T-helper 2 cell treated with Interferon-gamma antibody and Interleukin-4, amounts not matched to agents 5 μg/mL and 100 μg/mL, for 36 hours (primary cell): ENCODE measurements around the gene JMJD1C.
"Not testable (repeated sequence)": the region's sequence is repeated elsewhere in the genome, so short reads cannot be mapped to it uniquely, and the experiment has no call there.

Experiments
- DNase-seq: peaks from one replicate; pipeline ENCODE4 v3.0.0; 2021; ENCODE audit warnings: low spot score
- H3K27ac Mint-ChIP-seq: one replicate; pipeline ENCODE4 v1.8.0; 2021; ENCODE audit warnings: mild to moderate bottlenecking, mixed read lengths
- H3K27me3 Mint-ChIP-seq: one replicate; pipeline ENCODE4 v1.8.0; 2021; ENCODE audit warnings: low read depth, mixed read lengths
- H3K36me3 Mint-ChIP-seq: one replicate; pipeline ENCODE4 v1.8.0; 2021; ENCODE audit warnings: low read depth, mixed read lengths
- H3K4me1 Mint-ChIP-seq: one replicate; pipeline ENCODE4 v1.8.0; 2021; ENCODE audit warnings: low read depth, mixed read lengths
- H3K4me3 Mint-ChIP-seq: one replicate; pipeline ENCODE4 v1.8.0; 2022; ENCODE audit warnings: mild to moderate bottlenecking, moderate library complexity, mixed read lengths
- H3K9me3 Mint-ChIP-seq: one replicate; pipeline ENCODE4 v1.8.0; 2021; ENCODE audit warnings: mixed read lengths

The JMJD1C gene

DNA sequence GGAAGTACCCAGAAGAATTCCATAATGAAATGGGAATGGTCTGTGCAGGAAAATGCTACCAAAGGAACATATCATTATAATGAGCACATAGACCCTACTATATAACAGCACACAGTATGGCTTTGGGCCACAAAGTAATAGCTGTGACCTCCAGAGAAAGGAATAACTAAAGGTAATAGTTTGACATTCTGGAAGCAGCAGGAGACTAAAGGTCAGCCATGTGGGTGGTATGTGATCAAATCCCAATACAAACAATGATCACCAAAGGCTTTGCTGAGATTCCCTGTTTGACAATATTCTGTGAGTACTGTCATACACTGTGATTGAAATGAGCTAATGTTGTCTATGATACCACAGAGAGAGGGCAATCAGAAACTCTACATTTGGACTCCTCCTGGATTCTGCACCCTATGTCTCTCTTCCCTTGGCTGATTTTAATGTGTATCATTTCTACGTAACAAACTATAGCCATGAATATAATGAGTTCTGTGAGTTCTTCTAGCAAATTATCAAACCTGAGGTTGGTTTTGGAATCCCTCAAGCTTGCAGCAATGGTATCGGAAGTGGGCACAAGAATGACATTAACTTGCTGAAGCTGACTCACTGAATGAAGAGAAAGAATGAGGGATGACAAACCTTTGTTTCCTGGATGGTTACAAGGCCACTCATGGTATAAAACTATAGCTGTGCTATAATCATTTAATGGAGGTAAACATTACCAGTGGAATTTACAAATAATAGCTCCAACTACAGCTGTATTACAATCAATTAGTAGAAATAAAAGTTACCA, 99.6 kb downstream of the JMJD1C start:
- DNase-seq: no peak
- H3K27me3 Mint-ChIP-seq: no peaks in the 10 kb centered on the region
- no peak overlapping the region for H3K4me3 Mint-ChIP-seq
- H3K27ac Mint-ChIP-seq: no peak overlapping the region
- H3K9me3 Mint-ChIP-seq: no peaks in the 10 kb centered on the region
- H3K36me3 Mint-ChIP-seq: peaks cover 1% of the 10 kb centered on the region
- no peaks in the 10 kb centered on the region for H3K4me1 Mint-ChIP-seq

DNA sequence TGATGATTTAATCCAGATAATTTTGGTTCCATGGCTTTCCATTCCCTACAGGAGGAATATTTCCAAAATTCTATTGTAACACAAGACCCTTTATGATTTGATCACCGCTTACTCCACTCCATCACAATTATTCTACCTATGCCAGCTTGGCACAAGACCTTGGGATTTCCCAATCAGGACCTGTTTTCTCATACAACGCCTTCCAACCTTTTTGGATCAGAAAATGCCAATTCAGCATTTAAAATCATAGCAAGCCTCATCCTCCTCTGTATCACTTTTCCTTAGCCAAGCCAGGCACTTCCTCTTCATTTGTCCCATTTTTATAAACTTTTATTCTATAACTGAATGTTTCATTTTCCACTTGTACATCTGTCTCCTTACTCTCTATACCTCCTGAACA, 100.9 kb downstream of the JMJD1C start:
- H3K4me3 Mint-ChIP-seq: no peak overlapping the region
- no peaks in the 10 kb centered on the region for H3K4me1 Mint-ChIP-seq
- H3K9me3 Mint-ChIP-seq: no peaks in the 10 kb centered on the region
- no peak overlapping the region for H3K27ac Mint-ChIP-seq
- H3K27me3 Mint-ChIP-seq: no peaks in the 10 kb centered on the region
- DNase-seq: no peak
- H3K36me3 Mint-ChIP-seq: peaks cover 1% of the 10 kb centered on the region

DNA sequence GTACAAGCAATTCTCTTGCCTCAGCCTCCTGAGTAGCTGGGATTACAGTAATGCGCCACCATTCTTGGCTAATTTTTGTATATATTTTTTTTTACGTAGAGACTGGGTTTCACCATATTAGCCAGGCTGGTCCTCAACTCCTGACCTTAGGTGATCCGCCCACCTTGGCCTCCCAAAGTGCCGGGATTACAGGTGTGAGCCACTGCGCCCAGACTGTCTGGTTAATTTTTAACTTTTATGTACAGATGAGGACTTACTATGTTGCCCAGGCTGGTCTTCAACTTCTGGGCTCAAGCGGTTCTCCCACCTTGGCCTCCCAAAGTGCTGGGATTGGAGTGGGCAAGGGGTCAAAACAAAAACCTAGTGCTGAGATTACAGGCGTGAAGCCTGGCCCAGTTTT, 101.8 kb downstream of the JMJD1C start:
- no peaks in the 10 kb centered on the region for H3K9me3 Mint-ChIP-seq
- H3K4me3 Mint-ChIP-seq: no peak overlapping the region
- H3K4me1 Mint-ChIP-seq: no peaks in the 10 kb centered on the region
- no peak for DNase-seq
- no peaks in the 10 kb centered on the region for H3K27me3 Mint-ChIP-seq
- no peak overlapping the region for H3K27ac Mint-ChIP-seq
- peaks cover 1% of the 10 kb centered on the region for H3K36me3 Mint-ChIP-seq

DNA sequence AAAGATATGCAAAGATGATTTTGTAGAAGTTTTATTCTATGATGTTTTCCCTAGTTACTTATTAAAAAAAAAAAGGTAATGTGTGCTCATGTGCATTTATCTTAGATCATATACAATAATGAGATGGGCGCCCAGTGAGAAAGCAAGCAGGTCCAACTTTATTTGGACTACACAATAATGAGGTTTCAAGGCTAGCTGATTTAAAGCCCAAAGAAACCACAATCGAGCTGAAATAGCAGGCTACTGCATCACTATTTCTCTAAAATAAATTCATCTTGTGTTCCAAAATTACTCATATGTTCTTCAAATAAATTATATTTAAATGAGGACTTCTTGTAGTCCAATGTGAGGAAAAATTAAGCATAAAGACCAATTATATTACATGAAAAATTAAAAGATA, 110.1 kb downstream of the JMJD1C start:
- Mint-ChIP-seq H3K4me3 (no peak overlapping the region), H3K36me3 (no peaks in the 10 kb centered on the region)
- no peak for DNase-seq

DNA sequence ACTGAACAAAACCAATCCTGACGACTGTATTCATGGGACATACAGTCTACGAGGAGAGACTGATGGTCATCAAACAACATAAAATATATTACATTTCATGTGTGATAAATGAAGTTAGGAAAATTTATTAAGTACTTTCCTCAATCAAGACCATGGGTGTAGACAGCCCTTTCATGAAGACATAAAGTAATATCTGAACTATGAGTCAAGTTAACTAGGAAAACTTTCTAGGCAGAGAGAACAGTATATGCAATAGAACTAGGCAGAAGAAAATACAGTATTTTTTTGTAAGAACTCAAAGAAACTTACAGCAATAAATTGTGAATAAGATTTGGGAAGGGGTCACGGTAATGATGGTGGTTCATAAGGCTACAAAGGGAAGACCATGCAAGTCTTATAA, 112.8 kb downstream of the JMJD1C start:
- H3K36me3 Mint-ChIP-seq: no peaks in the 10 kb centered on the region
- H3K4me1 Mint-ChIP-seq: peaks cover 14% of the 10 kb centered on the region
- no peak overlapping the region for H3K4me3 Mint-ChIP-seq
- no peak overlapping the region for H3K27ac Mint-ChIP-seq
- peaks cover 3% of the 10 kb centered on the region for H3K9me3 Mint-ChIP-seq
- DNase-seq: no peak
- no peaks in the 10 kb centered on the region for H3K27me3 Mint-ChIP-seq

More for the DNA sequence above, 110.1 kb downstream of the JMJD1C start:
- peaks cover 14% of the 10 kb centered on the region for H3K4me1 Mint-ChIP-seq
- no peaks in the 10 kb centered on the region for H3K27me3 Mint-ChIP-seq
- no peak overlapping the region for H3K27ac Mint-ChIP-seq
- peaks cover 3% of the 10 kb centered on the region for H3K9me3 Mint-ChIP-seq

DNA sequence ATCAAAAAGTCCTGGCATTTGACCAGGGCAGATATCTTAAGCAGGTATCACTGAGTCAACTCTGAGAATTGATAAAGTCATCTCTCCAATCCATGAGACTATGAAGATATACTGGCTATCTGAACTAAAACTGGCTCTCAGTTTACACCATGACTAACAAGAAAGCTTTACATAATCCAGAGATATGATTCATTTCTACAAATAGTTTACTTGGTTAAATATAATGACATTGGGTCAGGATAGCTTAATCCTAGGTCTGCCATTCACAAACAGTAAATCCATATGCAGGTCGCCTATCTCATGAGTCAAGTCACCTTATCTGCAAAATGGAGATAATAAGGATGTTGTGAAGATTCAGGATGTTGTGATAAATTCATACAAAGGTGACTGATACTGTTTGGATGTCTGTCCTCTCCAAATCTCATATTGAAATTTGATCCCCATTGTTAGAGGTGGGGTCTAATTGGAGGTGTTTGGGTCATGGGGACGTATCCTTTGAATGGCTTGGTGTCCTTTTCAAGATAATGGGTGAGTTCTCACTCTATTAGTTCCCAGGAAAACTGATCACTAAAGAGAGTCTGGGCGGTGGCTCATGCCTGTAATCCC, 117.4 kb downstream of the JMJD1C start:
- no peaks in the 10 kb centered on the region for H3K27me3 Mint-ChIP-seq
- H3K36me3 Mint-ChIP-seq: no peaks in the 10 kb centered on the region
- no peak for DNase-seq
- peaks cover 3% of the 10 kb centered on the region for H3K4me1 Mint-ChIP-seq
- H3K27ac Mint-ChIP-seq: no peak overlapping the region
- H3K4me3 Mint-ChIP-seq: no peak overlapping the region
- H3K9me3 Mint-ChIP-seq: peaks cover 3% of the 10 kb centered on the region

DNA sequence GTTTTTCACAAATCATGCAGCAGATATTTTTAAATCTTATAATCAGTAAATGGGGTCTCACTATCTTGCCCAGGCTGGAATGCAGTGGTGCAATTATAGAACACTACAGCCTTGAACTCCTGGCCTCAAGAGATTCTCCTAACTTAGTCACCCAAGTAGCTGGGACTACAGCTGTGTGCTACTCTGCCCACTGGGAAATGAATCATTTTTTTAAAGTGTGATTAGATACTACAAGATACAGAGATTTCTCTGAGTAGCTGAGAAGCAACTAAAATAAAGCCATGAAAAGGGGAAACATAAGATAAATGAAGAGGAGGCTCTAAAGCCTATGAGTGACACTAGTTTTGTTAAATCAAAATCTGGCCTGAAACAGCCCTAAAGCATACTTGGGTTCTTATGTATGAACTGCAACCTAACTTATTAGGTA, 119.7 kb downstream of the JMJD1C start:
- no peaks in the 10 kb centered on the region for H3K9me3 Mint-ChIP-seq
- H3K36me3 Mint-ChIP-seq: no peaks in the 10 kb centered on the region
- no peak overlapping the region for H3K4me3 Mint-ChIP-seq
- DNase-seq: no peak
- H3K27ac Mint-ChIP-seq: no peak overlapping the region
- no peaks in the 10 kb centered on the region for H3K27me3 Mint-ChIP-seq
- no peaks in the 10 kb centered on the region for H3K4me1 Mint-ChIP-seq

DNA sequence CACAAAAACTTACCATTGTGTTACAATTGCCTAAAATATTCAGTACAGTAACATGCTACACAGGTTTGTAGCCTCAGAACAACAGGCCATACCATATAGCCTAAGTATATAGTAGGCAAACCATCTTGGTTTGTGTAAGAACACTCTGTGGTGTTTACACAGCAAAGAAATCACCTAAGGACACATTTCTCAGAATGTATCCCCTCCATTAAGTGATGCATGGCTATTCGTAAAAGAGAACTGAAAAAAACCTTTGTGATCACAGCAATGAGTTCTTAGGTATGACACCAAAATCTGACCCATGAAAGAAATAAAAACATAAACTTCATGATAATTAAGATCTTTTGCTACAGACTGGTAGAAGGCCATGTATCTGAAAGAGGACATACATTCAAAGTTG, 121.5 kb downstream of the JMJD1C start:
- Mint-ChIP-seq H3K27me3 (no peaks in the 10 kb centered on the region), H3K9me3 (no peaks in the 10 kb centered on the region), H3K4me1 (no peaks in the 10 kb centered on the region), H3K4me3 (no peak overlapping the region), H3K27ac (no peak overlapping the region), H3K36me3 (no peaks in the 10 kb centered on the region)
- DNase-seq: no peak

DNA sequence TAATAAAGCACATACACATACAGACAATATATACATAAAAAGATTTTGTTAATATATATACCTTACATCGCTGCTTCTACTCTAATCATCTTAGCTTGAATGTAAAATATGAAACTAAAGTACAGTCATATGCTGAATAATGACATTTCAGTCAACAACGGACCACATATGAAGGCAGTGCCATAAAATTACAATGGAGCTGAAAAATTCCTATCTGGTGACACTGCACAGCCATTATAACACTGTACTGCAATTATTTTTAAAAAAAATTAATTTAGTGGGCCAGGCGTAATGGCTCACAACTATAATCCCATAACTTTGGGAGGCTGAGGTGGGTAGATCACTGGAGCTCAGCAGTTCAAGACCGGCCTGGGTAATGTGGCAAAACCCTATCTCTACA, 122.3 kb downstream of the JMJD1C start:
- DNase-seq: no peak
- Mint-ChIP-seq H3K27me3 (no peaks in the 10 kb centered on the region), H3K4me3 (no peak overlapping the region), H3K27ac (no peak overlapping the region), H3K36me3 (no peaks in the 10 kb centered on the region), H3K4me1 (peaks cover 1% of the 10 kb centered on the region), H3K9me3 (no peaks in the 10 kb centered on the region)

DNA sequence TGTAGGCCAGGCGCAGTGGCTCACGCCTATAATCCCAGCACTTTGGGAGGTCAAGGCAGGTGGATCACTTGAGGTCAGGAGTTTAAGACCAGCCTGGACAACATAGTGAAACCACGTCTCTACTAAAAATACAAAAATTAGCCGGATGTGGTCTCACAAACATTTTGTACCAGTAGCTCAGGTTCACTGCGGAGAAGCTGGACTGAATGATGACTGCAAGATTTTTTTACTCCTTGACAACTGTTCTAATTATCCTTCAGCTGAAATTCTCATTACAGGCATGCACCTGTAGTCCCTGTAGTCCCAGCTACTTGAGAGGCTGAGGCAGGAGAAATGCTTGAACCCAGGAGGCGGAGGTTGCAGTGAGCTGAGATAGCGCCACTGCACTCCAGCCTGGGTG, 126.1 kb downstream of the JMJD1C start:
- H3K4me3 Mint-ChIP-seq, H3K27ac Mint-ChIP-seq, H3K36me3 Mint-ChIP-seq, H3K27me3 Mint-ChIP-seq, H3K4me1 Mint-ChIP-seq, H3K9me3 Mint-ChIP-seq, DNase-seq: not testable (repeated sequence)

DNA sequence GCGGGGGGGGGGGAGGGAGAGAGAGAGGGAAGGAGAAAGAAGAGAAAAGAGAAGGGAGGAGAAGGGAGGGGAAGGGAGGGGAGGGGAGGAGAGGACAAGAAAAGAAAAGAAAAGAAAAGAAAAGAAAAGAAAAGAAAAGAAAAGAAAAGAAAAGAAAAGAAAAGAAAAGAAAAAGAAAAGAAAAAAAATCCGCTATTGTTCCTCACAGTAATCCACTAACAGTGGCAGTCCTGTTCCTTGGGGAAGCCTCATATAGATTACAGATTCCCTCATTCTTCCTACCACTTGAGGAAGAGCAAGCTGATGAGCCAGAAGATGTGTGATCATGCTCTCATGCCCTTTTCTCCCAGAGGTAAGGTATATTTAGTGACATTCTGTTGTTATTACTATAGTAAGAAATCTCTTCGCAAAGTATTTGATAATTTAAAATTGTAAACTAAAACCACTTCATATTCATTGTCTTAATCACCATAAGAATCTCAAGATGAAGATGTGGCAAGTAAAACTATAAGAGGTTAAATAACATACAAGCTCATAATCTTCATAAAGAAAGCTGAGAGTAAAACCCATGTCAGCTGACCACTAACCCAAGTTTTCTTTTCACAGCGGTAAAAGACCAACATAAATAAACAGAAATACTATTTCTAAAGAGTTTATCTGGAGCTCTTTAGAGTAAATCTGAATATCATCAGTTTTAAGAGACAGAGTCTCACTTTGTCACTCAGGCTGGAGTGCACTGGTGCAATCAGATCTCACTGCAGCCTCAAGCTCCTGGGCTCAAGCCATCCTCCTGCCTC, 128.1 kb downstream of the JMJD1C start:
- Mint-ChIP-seq H3K9me3 (no peaks in the 10 kb centered on the region), H3K4me3 (no peak overlapping the region), H3K27ac (no peak overlapping the region), H3K27me3 (no peaks in the 10 kb centered on the region), H3K36me3 (no peaks in the 10 kb centered on the region), H3K4me1 (peaks cover 1% of the 10 kb centered on the region)
- DNase-seq: no peak

DNA sequence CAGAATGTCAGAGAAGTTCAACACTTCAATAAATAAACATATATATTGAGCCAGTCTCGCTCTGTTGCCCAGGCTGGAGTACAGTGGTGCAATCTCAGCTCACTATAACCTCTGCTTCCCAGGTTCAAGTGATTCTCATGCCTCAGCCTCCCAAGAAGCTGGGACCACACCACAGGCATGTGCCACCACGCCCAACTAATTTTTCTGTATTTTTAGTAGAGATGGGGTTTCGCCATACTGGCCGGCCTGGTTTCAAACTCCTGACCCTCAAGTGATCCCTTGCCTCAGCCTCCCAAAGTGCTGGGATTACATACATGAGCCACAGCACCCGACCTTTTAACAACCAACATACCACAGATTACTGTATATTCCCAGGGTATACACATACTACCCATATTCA, 134.2 kb downstream of the JMJD1C start:
- H3K27me3 Mint-ChIP-seq: no peaks in the 10 kb centered on the region
- H3K4me3 Mint-ChIP-seq: no peak overlapping the region
- DNase-seq: no peak
- H3K4me1 Mint-ChIP-seq: no peaks in the 10 kb centered on the region
- no peaks in the 10 kb centered on the region for H3K9me3 Mint-ChIP-seq
- no peaks in the 10 kb centered on the region for H3K36me3 Mint-ChIP-seq
- H3K27ac Mint-ChIP-seq: no peak overlapping the region

DNA sequence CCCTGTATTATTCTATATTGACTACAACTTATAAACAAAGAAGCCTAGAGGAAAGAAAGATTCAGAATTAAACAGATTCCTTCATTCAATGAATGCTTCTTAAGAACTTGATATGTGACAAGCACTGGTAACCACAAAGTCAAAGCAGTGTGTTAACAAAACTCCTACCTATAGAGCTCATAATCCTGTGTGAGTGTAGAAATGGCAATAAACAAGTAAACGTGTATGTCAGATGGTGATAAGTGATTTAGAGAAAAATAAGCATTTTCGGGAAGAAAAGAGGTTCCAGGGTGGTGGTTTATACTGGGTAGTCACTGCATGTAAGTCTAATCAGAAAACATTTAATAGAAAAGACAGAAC, 141.3 kb downstream of the JMJD1C start:
- Mint-ChIP-seq H3K36me3 (no peaks in the 10 kb centered on the region), H3K27me3 (no peaks in the 10 kb centered on the region), H3K4me1 (peaks cover 3% of the 10 kb centered on the region), H3K4me3 (no peak overlapping the region), H3K27ac (no peak overlapping the region), H3K9me3 (no peaks in the 10 kb centered on the region)
- DNase-seq: no peak

DNA sequence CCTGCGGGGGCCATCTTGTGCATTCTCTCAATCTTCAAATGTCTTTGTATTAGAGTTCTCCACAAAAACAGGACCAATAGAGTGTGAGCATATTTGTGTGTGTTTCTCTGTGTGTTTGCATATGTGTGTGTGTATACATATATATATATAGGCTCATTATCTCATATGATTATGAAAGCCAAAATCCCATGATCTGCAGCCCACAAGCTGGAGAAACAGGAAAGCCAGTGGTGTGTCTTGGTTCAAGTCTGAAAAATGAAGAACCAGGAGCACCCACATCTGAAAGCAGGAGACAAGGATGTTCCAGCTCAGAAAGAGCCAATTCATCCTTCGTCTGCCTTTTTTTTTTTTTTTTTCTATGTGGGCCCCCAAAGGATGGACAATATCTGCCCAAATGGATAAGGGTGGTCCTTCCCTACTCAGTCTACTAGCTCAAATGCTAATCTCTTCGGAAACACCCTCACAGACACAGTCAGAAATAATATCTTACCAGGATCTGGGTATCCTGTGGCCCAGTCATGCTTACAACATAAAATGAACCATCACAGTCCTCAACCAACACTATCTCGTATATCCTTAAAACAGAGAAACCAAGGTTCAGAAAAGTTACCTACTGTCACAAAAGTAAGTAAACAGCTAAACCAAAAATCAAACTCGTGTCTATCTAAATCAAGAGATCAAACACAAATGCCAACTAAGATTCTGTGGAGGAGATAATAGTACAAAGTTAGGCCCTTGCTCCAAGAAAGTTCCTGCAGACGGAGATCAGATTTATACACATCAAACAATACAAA, 141.9 kb downstream of the JMJD1C start:
- H3K36me3 Mint-ChIP-seq: no peaks in the 10 kb centered on the region
- H3K9me3 Mint-ChIP-seq: no peaks in the 10 kb centered on the region
- DNase-seq: no peak
- H3K27ac Mint-ChIP-seq: no peak overlapping the region
- peaks cover 3% of the 10 kb centered on the region for H3K4me1 Mint-ChIP-seq
- H3K4me3 Mint-ChIP-seq: no peak overlapping the region
- no peaks in the 10 kb centered on the region for H3K27me3 Mint-ChIP-seq
